PFSK-1 (cell line): ENCODE measurements around the gene HLA-DMB.

Experiments used
- FOXP2 ChIP-seq: optimal IDR thresholded peaks from 2 replicates; pipeline ENCODE3; 2011; ENCODE audit warnings: borderline replicate concordance, control low read depth, inconsistent platforms; ENCODE audit not compliant: insufficient read depth; ENCODE audit errors: extremely low read length, extremely low read depth
- POLR2AphosphoS5 ChIP-seq: IDR thresholded peaks from 2 replicates; pipeline ENCODE4 v1.6.1; 2012; ENCODE audit warnings: low read depth, mild to moderate bottlenecking, control low read depth, low read length, moderate library complexity
- REST ChIP-seq, 2 experiments: IDR thresholded peaks; 2 replicates each; pipeline versions ENCODE4 v1.6.1 to v1.8.0; 2011 to 2012; ENCODE audit warnings: low read depth in 2 of 2, low read length in 2 of 2, control low read depth in 1 of 2, inconsistent platforms in 1 of 2, mild to moderate bottlenecking in 1 of 2, moderate library complexity in 1 of 2; ENCODE audit not compliant: insufficient read depth in 1 of 2
- SIN3A ChIP-seq: IDR thresholded peaks from 2 replicates; pipeline ENCODE4 v1.6.1; 2012; ENCODE audit warnings: mild to moderate bottlenecking, low read length, moderate library complexity, borderline replicate concordance; ENCODE audit not compliant: insufficient read depth
- TAF1 ChIP-seq: IDR thresholded peaks from 2 replicates; pipeline ENCODE4 v1.6.1; 2012; ENCODE audit warnings: low read length, control low read depth, borderline replicate concordance; ENCODE audit not compliant: insufficient read depth

Gene HLA-DMB

GRCh38 chr6:32886681-32887383 lies 54.0 kb downstream of the HLA-DMB start:
- no peak for TF ChIP-seq REST (IDR thresholded peaks at IDR 0.05; ENCODE audit: insufficient read depth in 1 of 2, low read depth in 2 of 2, low read length in 2 of 2)
- no peak for TF ChIP-seq TAF1
- no peak for TF ChIP-seq SIN3A
- no peak for TF ChIP-seq POLR2AphosphoS5
- TF ChIP-seq FOXP2 = no peak

- TF ChIP-seq TAF1 = no peak
- TF ChIP-seq POLR2AphosphoS5 = no peak
- no peak for TF ChIP-seq SIN3A
- no peak for TF ChIP-seq REST (IDR thresholded peaks at IDR 0.05; ENCODE audit: insufficient read depth in 1 of 2, low read depth in 2 of 2, low read length in 2 of 2)
- no peak for TF ChIP-seq FOXP2
These were observed 55.0 kb downstream of the HLA-DMB start for GRCh38 chr6:32885698-32886286.
